Measurements from ENCODE around the gene PYGL.
"Not testable (repeated sequence)": the region's sequence is repeated elsewhere in the genome, so short reads cannot be mapped to it uniquely, and the experiment has no call there.

PYGL gene

GRCh38 chr14:50943943-50944646, at the start of gene PYGL:
Gene PYGL (minus strand): TSS chr14:50944483. CDS start chr14:50944403, 80 bp downstream.
- DNase-seq = peak; percentile 59 to 68

- no peak for DNase-seq
These were observed 41.6 kb upstream of the PYGL start for GRCh38 chr14:50985859-50986331.

GRCh38 chr14:50985124-50985858, 41.0 kb upstream of the PYGL start:
- no peak for DNase-seq

- DNase-seq = no peak
These were observed 39.9 kb upstream of the PYGL start for GRCh38 chr14:50984036-50984710.

- DNase-seq = no peak
These were observed 35.9 kb upstream of the PYGL start for GRCh38 chr14:50979941-50980850.

- DNase-seq = no peak
These were observed 34.6 kb upstream of the PYGL start for GRCh38 chr14:50978888-50979287.

GRCh38 chr14:50978529-50978871, 34.2 kb upstream of the PYGL start:
- no peak for DNase-seq

GRCh38 chr14:50977863-50978528, 33.7 kb upstream of the PYGL start:
- no peak for DNase-seq

GRCh38 chr14:50974118-50974517, 29.8 kb upstream of the PYGL start:
- DNase-seq = no peak

GRCh38 chr14:50972734-50973133, 28.5 kb upstream of the PYGL start:
- DNase-seq = no peak

- DNase-seq = no peak
These were observed 26.9 kb upstream of the PYGL start for GRCh38 chr14:50970886-50971781.

GRCh38 chr14:50967790-50968189, 23.5 kb upstream of the PYGL start:
- DNase-seq = peak; percentile 40 to 62

GRCh38 chr14:50967103-50967502, 22.8 kb upstream of the PYGL start:
- DNase-seq = no peak

GRCh38 chr14:50964683-50965390, 20.6 kb upstream of the PYGL start:
- DNase-seq = no peak

- no peak for DNase-seq
These were observed 19.6 kb upstream of the PYGL start for GRCh38 chr14:50963919-50964318.

GRCh38 chr14:50961605-50962221, 17.4 kb upstream of the PYGL start:
- no peak for DNase-seq

- DNase-seq = no peak
These were observed 13.0 kb upstream of the PYGL start for GRCh38 chr14:50957296-50957695.

- not testable (repeated sequence) for DNase-seq
These were observed 12.1 kb upstream of the PYGL start for GRCh38 chr14:50956421-50956820.

- peak; percentile 79 to 86 for DNase-seq
These were observed 11.2 kb upstream of the PYGL start for GRCh38 chr14:50955373-50956043.
